ENCODE data around the gene NRDC.
"Not testable (repeated sequence)": the region's sequence is repeated elsewhere in the genome, so short reads cannot be mapped to it uniquely, and the experiment has no call there.

NRDC gene

GRCh38 chr1:51877434-51878307 lies 856 bp downstream of the NRDC start:
- DNase-seq, result peak in 1 of 2 experiments; percentile 1

DNA sequence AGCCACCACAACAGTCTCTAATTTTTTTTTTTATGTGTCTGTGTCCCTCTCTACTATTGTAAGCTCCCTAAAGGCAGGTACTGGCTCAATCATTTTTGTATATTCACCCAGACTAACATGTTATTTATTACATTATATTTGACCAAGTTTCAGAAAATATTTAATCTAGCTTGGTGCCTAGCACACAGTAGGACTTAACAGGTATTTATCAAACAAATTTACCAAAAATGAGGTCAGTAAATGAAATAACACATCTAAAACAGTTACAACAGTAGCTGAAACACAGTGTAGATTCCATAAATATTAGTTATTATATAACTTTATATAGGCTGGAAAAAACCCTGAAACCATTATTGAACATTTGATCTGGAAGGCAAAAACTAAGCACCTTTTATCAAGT lies 2.7 kb downstream of the NRDC start:
- DNase-seq, result no peak

DNA sequence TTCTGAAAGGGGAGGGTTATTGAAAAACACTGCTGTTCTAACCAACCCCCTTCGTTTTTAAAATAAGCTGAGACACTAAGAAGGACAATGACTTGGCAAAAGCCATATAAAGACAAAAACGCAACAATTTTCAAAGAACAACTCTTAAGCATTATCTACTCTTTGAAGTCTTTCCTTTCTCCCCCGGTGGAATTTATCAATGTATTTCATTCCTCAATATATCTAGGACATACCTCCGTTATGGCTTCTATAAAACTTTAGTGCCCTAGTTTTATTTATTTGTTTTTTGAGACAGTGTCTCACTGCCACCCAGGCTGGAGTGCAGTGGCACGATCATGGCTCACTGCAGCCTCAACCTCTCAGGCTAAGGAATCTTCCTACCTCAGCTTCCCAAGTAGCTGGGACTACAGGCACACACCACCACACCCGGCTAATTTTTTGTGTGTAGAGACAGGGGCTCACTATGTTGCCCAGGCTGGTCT lies 3.2 kb downstream of the NRDC start:
- DNase-seq, result no peak

DNA sequence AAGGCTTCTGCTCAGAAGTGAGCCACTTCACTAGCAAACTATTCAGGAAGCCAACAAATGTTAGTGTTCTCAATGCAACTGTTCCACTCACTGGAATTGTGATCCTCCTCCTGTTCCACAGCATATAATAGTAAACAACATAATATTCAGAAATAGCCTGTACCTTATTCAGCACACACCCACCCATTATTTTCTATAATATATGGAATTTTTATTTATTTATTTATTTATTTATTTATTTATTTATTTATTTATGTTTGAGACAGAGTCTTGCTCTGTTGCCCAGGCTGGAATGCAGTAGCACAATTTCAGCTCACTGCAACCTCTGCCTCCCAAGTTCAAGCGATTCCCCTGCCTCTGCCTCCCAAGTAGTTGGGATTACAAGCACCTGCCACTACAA lies 5.3 kb downstream of the NRDC start:
- DNase-seq, result not testable (repeated sequence)

DNA sequence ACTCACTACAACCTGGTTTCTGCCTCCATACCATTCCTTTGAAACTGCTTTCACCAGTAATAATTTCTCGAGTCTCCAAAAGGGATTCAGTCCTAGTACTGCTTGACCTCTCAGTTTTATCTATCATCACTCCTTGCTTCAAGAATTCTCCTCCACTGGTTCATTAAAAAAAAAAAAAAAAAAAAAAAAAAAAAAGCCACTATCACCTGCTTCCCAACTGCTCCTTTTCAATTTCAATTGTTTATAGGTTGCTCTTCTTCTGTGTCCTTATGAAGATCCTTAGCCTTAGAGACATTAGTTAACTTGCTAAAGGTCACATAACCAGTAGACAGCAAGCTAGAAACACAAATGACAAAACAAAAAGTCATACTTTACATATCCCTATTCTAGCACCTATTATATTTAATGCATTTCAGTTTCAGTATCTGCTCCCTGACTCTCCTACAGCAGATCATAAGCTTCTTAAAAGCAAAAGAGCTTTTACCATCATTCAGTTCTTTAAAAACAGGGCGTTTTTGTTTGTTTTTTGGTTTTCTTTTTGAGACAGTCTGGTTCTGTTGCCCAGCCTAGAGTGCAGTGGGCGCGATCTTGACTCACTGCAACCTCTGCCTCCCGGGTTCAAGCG lies 7.1 kb downstream of the NRDC start:
- no peak for DNase-seq

DNA sequence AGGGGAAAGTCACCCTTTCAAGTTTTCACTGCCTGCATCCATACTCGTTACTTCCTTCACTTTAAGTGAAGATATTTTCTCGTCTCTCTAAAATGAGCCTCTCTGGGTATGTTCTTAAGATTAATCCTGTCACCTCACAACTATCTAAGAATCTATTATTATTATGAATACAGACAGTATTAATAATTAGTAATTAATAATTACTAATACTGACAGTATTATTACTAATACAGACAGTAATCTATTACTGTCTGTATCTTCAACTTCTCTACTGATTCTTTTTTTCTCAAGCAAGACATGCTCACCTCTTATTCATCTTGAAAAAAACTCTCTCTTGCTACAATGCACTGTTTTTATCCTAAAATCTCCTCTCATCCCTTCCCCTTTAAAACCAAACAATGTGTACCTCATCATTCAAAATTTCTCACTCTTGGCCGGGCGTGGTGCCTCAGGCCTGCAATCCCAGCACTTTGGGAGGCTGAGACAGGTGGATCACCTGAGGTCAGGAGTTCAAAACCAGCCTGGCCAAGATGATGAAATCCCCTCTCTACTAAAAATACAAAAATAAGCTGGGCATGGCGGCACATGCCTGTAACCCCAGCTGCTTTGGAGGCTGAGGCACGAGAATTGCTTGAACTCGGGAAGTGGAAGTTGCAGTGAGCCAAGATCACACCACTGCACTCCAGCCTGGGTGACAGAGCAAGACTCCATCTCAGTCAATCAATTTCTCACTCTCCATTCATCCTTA lies 7.8 kb downstream of the NRDC start:
- DNase-seq, result no peak

GRCh38 chr1:51867479-51868232 lies 10.9 kb downstream of the NRDC start:
- DNase-seq, result no peak

GRCh38 chr1:51863384-51863783 lies 15.1 kb downstream of the NRDC start:
- no peak for DNase-seq

- DNase-seq, result no peak
These were observed 16.9 kb downstream of the NRDC start for GRCh38 chr1:51861669-51862068.

DNA sequence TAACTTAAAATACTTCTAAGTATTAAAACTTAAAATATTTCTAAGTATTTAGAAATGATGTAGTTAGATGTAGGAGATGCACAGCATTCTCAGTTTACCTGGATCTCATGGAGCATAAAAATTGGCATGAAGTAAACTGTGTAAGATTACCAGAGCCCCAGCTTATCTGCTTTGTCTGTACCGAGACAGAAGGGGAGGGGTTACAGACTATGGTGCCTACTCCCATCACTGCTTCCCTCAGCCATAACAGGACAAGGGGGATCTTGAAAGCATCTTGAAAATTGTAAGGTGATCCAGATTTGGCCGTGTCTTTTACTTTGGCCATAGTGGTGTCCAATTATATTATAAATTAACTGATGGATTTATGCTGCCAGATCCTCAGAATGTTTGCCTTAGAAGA lies 18.8 kb downstream of the NRDC start:
- no peak for DNase-seq

GRCh38 chr1:51859333-51859732 lies 19.2 kb downstream of the NRDC start:
- no peak for DNase-seq

GRCh38 chr1:51858892-51859291 lies 19.6 kb downstream of the NRDC start:
- no peak for DNase-seq

DNA sequence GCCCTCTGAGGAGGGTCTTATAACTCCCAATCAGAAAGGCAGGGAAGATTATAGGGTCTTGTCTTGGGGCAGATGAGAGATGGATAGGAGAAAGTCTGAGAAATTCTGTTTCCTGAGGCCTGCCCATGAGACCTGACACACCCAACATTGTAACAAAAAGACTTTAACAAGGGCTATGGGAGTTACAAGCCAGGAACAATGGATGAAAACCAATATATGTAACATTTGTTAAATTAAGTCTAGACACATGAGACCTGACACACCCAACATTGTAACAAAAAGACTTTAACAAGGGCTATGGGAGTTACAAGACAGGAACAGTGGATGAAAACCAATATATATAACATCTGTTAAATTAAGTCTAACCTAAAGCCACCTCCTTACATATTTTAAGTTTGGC lies 21.8 kb downstream of the NRDC start:
- no peak for DNase-seq

DNA sequence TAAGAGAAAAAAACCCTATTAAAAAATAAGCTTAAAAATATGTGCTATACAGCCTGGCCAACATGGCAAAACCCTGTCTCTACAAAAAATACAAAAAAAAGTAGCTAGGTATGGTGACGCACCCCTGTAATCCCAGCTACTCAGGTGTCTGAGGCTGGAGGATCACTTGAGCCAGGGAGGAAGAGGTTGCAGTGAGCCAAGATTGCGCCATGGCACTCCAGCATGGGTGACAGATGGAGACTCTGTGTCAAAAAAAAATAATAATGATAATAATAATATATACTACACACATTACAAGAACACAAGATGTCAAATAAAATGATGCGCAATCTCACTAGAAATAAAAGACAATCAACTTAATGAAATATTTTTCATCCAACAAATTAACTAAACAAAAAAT lies 22.9 kb downstream of the NRDC start:
- DNase-seq, result no peak

GRCh38 chr1:51853360-51853759 lies 25.2 kb downstream of the NRDC start:
- DNase-seq, result no peak

DNA sequence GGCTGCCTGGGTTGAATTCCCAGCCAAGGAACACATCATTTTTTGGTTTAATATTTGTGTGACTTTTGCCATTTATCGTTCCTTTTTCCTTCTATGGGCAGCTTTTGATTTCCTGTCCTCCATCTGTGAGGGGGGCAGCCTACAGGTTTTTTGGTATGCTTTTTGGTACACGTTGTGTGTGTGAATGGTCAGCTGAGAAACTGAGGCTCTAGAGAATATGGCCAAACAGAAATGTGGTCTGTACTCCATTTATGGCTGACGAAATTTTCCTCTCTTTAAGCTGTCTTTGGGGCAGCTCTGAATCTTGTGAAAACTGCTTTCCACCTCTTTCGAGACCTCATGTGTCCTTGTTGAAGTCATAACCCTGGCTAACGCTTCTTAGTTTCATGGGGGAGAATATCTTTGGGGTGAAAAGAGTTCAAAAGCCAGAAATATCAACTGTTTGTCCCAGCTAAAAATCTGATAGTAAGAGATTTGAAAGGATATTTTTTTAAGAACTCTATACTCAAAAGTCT lies 26.6 kb downstream of the NRDC start:
- DNase-seq, result no peak

GRCh38 chr1:51850420-51851223 lies 27.9 kb downstream of the NRDC start:
- DNase-seq, result no peak

GRCh38 chr1:51847294-51847920 lies 31.1 kb downstream of the NRDC start:
- no peak for DNase-seq

DNA sequence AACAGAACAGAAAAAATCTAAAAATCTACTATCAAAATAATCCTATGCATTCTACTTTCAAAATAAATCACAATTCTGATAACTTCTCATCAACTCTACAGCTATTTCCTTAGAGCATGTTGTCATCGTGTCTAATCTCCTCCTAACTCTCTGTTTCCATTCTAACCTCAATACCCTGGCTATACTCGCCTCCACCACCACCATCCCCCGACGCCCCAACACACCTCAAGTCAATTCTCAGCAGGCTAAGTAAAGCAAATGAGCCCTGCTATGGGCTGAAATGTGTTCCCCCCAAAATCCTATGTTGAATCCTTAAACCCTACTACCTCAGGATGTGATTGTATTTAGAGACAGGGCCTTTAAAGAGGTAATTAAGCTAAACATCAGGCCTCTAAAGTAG lies 34.6 kb downstream of the NRDC start:
- no peak for DNase-seq

DNA sequence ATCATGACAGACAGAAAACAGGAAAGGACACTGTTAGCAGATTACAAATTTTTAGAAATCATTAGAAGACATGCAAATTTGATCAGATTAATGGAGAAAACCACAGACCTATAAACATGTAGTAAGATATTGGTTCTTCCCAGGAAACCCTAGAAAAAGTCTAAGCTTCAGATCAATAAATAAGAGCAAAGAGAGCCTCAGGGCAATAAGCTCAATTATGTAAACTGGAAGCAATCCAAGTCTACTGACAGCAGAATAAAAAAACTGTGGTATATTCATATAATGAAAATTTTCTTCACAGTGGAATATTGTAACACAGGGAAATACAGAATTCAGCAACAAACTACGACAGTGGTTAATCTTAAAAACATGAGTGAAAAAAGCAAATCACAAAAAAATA lies 36.3 kb downstream of the NRDC start:
- DNase-seq, result no peak

- DNase-seq, result no peak
These were observed 37.6 kb downstream of the NRDC start for GRCh38 chr1:51840743-51841461.

All from activated CD4-positive, alpha-beta T cell treated with anti-CD3 and anti-CD28 coated beads, Interleukin-2, amount 50 U/mL, for 4 hours (primary cell).